ENCODE data around the gene PERP.

PERP gene

DNA sequence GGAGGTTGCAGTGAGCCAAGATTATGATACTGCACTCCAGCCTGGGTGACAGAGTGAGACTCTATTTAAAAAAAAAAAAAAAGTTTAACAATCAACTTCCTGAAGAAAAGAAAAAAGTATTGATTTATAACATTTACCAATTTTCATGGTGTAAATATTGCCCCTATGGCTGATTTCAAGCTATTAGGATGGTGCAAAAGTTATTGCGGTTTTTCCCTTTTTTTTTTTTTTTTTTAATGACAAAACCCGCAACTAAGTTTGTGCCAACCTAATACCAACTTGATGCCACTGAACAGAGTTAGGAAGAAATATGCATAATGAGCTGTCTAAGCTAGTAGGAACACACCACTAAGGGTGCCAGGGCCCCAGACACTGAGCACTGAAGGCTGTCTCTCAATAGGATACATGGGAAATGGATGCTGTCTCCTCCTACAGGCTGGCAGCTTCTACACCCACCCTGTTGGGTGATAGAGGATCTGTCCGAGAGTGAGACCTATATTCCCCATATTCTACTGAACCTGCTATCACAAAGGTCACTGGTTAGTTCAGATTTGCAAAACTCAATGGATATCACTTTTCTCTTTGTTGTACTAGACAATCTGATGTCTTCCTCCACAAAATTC is 6.5 kb upstream of the PERP start:
- H3K4me3 ChIP-seq (ENCODE audit: low read length): no peak overlapping the region
- TF ChIP-seq, protein P1, sequence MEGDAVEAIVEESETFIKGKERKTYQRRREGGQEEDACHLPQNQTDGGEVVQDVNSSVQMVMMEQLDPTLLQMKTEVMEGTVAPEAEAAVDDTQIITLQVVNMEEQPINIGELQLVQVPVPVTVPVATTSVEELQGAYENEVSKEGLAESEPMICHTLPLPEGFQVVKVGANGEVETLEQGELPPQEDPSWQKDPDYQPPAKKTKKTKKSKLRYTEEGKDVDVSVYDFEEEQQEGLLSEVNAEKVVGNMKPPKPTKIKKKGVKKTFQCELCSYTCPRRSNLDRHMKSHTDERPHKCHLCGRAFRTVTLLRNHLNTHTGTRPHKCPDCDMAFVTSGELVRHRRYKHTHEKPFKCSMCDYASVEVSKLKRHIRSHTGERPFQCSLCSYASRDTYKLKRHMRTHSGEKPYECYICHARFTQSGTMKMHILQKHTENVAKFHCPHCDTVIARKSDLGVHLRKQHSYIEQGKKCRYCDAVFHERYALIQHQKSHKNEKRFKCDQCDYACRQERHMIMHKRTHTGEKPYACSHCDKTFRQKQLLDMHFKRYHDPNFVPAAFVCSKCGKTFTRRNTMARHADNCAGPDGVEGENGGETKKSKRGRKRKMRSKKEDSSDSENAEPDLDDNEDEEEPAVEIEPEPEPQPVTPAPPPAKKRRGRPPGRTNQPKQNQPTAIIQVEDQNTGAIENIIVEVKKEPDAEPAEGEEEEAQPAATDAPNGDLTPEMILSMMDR (IDR thresholded peaks at IDR 0.05; ENCODE audit: insufficient read depth, low read depth, low read length, missing control alignments): no peak
- DNase-seq (ENCODE audit: low read depth): no peak

DNA sequence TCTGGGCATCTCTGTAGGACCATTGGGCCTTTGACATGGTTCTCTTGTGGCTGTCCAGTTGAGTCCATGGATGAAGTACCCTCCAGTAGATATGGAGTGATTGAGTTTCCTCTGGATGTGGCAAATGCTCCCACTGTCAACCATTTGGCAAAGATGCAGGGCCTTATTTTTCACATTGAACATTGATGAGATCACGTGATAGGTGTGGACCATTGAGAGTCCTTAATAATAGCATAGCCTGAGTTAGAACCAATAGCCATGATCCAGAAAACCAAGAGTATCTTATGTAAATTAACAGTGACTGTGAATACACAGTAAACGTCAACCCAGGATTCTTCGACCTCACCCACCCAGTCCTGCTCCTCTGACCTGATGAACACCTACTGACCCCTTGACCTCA is 3.0 kb upstream of the PERP start:
- no peak for DNase-seq (ENCODE audit: low read depth)
- no peak overlapping the region for H3K4me3 ChIP-seq (ENCODE audit: low read length)
- TF ChIP-seq, protein P1 (IDR thresholded peaks at IDR 0.05; ENCODE audit: insufficient read depth, low read depth, low read length, missing control alignments): no peak

DNA sequence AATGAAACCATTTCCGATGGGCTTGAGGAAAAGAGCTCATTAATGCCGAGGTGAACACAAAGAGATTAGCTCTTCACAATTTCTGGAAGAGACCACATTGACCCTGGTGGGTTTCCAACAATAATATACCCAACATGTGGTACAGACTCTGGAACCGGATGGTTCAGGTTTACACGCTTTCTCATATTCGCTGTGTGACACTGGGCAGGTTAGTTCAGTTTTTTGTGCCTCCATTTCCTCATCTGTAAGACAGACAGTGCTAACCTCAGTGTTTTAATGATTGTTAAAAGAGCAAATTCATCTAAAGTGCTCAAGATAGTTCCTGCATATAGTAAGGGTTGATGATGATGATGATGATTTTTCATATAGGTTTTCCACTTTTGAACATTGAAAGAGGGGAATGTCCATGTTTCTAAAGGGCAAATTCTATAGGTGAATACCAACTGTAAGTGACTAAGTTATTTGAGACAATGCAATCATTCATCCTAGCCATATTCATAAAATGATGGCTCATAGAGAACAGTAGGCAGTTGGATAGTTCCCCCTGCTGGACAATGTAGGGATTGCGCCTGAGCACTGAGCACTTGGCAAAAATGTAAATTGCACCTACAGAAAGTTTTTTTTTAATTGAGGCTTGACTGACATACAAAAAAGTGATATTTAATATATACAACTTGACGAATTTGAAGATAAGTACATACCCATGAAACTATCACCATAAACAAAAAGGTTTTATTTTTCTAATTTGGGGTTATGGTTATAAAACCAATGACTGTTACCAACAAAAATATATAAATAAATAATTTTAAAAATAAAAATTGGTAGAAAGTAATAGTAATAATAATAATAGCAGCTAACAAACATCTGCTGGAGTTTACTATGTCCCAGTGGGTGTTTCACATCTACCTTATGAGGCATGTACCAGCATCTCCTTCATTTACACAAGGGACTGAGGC is 2.1 kb upstream of the PERP start:
- DNase-seq (ENCODE audit: low read depth): peak; percentile 90
- TF ChIP-seq, protein P1 (IDR thresholded peaks at IDR 0.05; ENCODE audit: insufficient read depth, low read depth, low read length, missing control alignments): peak; percentile 98
- peak overlapping the region; percentile 77 for H3K4me3 ChIP-seq (ENCODE audit: low read length)

DNA sequence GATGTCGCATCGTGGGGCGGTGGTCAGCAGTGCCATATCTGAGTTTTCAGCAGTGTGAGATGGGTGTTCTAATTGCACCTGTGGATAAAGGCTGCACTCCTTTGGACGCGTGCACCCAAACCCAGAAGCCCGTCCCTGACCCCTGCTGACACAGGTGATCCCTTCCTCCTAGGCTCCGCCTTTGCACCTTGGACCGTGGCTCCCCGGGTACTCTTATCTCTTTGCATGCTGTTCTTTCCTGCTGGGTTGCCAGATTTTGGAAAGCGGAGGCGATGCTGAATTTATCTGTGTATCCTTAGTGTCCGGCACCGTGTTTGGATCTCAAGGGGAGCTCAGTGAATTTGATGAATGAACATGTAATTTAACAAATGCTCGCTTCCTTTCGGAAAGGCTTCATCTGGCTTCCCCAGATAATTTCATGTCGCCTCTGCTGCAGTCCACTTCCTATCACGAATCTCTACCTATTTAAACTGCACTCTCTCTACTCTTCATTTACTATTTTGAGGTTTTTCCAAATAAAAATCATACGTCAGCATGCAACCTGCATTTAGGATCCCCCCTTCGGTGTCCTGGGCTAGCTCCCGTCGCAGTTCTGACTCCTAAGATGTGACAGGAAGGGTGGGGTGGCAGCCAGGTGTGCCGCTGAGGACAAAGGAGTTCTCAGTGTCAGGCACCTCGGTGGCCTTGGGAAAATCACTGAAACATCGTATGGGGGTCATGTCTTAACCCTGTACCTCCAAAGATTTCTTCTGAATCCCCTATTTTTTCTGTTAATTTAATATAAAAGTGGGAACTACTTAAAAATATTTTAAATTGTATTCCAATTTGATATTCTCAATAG is 753 bp upstream of the PERP start:
- DNase-seq (ENCODE audit: low read depth): no peak
- H3K4me3 ChIP-seq (ENCODE audit: low read length): peak overlapping the region; percentile 77
- TF ChIP-seq, protein P1 (IDR thresholded peaks at IDR 0.05; ENCODE audit: insufficient read depth, low read depth, low read length, missing control alignments): no peak

DNA sequence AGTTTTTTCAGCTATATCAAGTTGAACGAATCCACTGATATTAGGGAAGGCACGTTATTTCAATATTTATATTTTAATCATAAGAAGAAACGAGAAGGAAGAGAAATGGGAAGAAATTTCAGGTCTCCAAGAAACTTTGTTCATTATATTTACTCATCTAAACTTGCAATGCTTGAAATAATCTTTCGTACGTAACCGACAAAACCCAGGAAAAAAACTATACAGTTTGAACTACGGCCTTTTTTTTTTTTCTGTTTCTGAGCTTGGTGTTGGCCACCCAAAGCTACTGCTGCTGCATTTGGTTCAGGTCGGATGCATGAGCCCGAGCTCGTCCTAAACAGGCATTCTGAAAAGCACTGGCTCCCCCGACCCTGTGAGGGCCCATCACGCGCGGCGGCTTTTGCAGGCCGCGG is 548 bp downstream of the PERP start:
- DNase-seq (ENCODE audit: low read depth): no peak
- TF ChIP-seq, protein P1 (IDR thresholded peaks at IDR 0.05; ENCODE audit: insufficient read depth, low read depth, low read length, missing control alignments): no peak
- H3K4me3 ChIP-seq (ENCODE audit: low read length): peak overlapping the region; percentile 97

DNA sequence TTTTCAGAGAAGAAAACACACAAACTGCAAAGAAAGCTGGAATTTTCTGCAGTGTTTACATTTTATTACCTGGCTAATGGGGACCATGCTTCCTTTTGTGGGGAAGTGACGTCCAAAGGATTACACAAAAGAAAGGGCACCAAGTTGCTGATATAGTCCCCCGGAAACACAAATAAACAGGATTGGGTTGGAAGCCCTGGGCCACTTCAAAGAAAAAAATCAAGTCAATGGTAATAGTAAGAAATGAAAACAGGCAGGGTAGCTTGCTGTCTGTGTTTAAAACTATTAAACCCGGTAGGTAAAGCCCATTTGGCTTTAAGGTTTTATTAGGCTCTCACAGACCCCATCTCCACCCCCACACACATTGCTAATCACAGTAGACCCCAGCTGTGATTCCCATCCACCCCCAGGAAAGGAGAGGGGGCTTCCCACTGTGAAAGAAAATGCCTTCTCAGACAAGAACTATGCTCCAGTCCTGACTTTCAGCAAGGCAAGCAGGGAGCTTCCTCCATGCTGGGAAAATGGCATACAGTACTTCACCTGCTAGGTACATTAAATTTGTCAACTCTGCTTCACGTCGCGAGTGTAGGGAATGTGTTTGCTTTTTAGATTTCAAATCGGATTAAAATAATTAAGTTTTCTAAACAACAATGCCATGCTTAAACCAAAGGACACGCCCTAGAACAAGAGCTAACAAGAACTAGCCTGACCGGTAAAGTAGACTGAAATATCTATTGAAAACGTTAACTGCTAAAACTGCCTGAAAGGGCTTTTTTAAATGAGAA is 1.1 kb downstream of the PERP start:
- no peak for DNase-seq (ENCODE audit: low read depth)
- TF ChIP-seq, protein P1 (IDR thresholded peaks at IDR 0.05; ENCODE audit: insufficient read depth, low read depth, low read length, missing control alignments): no peak
- peak overlapping the region; percentile 97 for H3K4me3 ChIP-seq (ENCODE audit: low read length)
